ENCODE data around the gene JMJD7.

DNA sequence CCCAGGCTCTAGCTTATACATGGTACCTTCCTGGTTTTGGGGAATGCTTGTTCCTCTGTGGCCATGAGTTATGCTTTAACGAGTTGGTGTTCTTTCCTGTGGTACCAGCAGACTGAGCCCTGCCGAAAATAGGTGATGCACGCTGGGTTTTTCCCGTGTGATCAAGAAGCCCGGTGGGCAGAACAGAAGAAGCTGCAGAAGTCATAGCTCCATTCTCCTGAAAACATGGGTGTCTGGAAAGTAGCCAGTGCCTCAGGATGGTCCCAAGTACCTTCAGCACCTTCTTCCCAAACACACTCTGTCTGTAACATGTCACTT is 28.4 kb upstream of the JMJD7 start:
- TF ChIP-seq CTCF (IDR thresholded peaks at IDR 0.05) (no peak), POLR2A (IDR thresholded peaks at IDR 0.05) (no peak)

Measured in Peyer's patch (tissue), 4 donors.